MV-4-11 (cell line): ENCODE measurements around the gene OTOG.

Source experiments
- DNase-seq: peaks from one replicate; lab custom pipeline; 2025; lab: John Stamatoyannopoulos, UW

Gene OTOG

DNA sequence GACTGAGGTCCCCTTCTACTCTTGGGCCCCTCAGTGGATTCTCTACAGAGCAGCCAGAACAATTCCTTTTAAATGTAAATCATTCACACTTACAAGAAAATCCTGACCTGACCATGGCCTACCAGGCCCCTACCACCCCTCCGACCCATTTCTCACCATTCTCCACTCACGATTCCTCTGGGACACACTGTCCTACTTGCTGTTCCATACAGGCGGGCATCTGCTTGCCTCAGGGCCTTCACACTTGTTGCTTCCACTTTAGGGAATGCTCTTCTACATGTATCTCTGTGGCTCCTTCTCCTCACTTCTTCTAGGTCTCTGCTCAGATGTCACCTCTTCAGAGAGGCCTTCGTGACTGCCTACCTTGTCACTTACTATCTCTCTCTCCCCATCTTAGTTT is 6.3 kb upstream of the OTOG start:
- DNase-seq, result no peak

- DNase-seq, result no peak
Measured at GRCh38 chr11:17541330-17541885, 5.7 kb upstream of the OTOG start.

- DNase-seq, result no peak
Measured at GRCh38 chr11:17542249-17542648, 4.8 kb upstream of the OTOG start.

DNA sequence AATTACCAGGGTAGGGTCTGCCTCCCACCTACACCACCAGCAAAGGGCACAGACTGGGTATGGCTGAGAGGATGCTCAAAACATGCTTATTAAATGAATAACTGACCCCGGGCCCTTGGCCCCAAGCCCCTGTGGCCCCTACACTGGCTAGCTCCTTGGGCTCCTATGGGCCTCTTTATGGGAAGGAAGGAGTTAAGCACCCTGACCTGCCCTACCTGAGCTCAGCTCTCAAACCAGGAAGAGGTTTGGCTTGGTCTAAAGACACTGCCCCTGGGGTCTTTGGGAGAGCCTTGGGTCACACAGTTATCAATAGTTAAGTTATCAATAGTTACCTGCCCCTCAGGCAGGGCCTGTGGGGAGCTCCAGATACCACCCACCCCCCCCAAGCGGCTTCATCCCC is 4.0 kb upstream of the OTOG start:
- no peak for DNase-seq

GRCh38 chr11:17543574-17544180 is 3.4 kb upstream of the OTOG start:
- no peak for DNase-seq

GRCh38 chr11:17544181-17544622 is 2.9 kb upstream of the OTOG start, which contains the start of gene USH1C:
TSS of gene USH1C (minus strand) at chr11:17544416. CDS start at chr11:17544307, 109 bp downstream.
- no peak for DNase-seq

DNA sequence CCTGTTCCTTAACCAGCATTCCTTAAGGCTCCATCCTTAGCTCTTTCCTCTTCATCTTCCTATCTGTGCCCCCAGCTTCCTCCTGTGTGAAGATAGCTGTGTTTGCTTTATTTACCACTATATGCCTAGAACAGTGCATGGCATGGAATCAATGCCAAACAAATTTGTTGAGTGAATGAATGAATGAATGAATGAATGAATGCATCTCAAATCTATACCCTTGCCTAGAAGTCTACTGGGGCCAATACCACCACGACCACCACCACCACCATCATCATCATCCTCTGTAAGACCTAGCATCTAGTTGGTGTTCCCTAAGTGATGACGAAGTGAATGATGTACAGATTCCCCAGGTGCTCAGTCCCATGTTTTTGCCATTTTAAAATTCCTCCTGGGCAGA is 819 bp upstream of the OTOG start:
- no peak for DNase-seq

- no peak for DNase-seq
Measured at GRCh38 chr11:17547932-17548331, 873 bp downstream of the OTOG start.

DNA sequence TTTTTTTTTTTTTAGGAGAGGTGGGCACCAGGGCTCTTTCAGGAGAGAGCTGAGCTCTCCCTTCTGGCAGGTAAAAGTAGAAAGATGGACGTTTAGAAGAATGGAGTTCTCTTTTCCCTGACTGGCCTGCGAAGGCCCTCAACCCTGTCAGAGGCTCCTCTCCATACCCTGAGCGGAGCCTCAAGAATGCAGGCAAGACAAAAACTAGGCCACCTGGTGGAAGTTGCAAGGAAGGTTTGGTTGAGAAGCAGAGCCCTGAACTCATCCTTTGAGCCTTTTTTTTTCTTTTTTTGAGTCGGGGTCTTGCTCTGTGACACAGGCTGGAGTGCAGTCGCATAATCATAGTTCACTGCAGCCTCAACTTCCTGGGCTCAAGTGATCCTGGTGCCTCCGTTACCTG is 1.4 kb downstream of the OTOG start:
- no peak for DNase-seq

GRCh38 chr11:17550450-17551346 is 3.6 kb downstream of the OTOG start:
- DNase-seq, result no peak

GRCh38 chr11:17551347-17552040 is 4.4 kb downstream of the OTOG start:
- no peak for DNase-seq

- no peak for DNase-seq
Measured at GRCh38 chr11:17552041-17552355, 4.9 kb downstream of the OTOG start.

DNA sequence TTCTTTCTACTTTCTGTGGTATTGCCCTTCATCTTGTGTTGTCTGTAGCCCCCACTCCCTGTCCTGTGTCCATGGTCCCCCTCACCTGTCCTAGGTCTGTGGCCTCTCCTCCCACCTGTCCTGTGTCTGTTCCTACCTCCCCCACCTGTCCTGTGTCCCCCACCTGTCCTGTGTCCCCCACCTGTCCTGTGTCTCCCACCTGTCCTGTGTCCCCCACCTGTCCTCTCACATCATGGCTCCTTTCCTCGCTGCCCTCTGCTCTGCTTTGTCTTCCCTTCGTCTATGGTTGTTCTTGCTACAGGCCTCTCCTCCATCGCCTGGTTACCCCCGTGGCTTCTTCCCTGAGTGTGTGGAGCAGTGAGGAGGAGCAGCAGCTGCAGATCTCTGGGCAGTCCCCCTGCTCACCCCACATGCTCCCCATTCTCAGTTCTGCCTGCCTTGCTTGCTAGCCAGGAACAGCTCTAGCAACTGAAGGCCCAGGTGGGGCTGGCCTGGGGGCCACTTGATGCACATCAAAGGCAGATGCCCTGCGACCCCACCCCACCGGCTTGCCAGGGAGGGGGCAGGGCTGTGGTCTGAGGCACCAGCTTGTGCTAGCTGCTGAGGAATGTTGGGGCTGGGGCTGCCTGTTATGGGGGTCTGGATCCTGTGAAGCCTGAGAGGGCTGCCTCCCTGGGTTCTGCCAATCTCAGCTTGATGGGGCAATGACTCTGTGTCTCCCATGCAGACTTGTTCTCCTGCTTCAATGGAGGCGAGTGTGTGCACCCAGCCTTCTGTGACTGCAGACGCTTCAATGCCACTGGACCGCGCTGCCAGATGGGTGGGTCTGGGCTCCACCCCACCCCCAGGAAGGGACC is 5.6 kb downstream of the OTOG start:
- DNase-seq, result no peak

DNA sequence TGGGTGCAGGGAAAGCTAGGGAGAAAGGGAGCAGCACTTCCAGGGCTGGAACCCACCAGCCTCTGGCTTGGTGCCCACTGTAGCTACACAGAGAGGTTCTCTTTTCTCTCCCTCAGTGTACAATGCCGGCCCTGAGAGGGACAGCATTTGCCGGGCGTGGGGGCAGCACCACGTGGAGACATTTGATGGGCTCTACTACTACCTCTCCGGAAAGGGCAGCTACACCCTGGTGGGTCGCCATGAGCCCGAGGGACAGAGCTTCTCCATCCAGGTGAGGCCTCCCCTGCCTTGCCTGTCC is 6.1 kb downstream of the OTOG start:
- DNase-seq, result no peak

- DNase-seq, result no peak
Measured at GRCh38 chr11:17554487-17554886, 7.4 kb downstream of the OTOG start.

- no peak for DNase-seq
Measured at GRCh38 chr11:17556999-17557398, 9.9 kb downstream of the OTOG start.

GRCh38 chr11:17558025-17558780 is 11.1 kb downstream of the OTOG start:
- DNase-seq, result no peak

DNA sequence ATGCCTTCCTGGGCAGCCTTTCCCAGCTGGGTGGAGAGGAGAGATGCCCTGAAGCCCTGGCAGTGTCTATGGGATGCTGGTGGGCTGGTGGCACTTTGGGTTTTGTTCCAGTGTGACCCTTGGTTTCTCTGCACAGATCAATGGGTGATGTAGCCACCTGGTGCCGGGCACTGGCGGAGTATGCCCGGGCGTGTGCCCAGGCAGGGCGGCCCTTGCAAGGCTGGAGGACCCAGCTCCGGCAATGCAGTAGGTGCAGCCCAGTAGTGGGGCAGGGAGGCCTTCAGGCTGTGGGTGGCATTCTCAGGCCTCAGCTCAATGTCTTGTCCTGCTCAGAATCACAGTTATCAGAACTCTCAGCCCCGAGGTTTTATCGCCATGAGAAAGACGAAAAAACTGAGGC is 11.9 kb downstream of the OTOG start:
- DNase-seq, result no peak

GRCh38 chr11:17559341-17560087 is 12.5 kb downstream of the OTOG start:
- DNase-seq, result no peak

DNA sequence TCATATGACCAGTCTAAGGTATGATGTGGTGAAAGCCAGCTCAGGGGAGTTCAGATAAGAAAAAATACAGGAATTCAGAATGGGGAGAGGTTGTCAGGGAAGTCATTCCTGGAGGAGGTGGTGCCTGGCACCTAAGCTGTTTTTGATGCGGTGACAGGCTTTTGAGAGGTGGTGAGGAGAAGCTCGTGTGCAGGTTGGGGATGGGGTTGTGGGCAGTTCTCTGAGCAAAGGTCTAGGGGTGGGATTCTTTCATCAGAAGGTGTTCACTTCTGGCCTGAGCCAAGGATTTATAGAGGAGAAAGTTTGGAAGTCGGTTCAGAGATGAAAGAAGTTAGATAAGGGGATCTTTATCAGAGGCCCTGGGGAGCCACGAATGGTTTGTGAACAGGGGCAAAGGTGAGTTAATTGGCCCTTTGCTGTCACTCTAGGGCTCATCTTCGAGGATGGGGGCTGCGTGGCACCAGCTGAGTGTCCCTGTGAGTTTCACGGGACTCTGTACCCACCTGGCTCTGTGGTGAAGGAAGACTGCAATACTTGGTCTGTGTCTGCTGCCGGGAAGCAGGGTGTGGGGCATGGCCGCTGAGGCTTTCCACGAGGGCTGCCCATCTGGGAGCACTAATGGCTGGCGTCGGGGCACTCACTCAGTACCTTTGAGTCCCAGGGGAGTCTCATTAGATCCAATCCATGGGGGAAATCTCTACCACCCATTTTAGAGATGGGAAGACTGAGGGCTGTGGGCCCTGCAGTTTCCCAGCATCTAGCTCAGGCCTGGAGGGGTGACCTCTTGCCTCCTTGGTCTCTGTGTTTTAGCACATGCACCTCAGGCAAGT is 13.4 kb downstream of the OTOG start:
- DNase-seq, result no peak
